GM23338 (cell line): Measurements from ENCODE around the gene GPX1. TPM values are rescaled to one million over a fixed set of nuclear protein-coding genes. Genes with fewer than 3 reads are reported as not detected.

Experiments
- ATAC-seq: fragments of 200-7000 bp; cut with Tn5 transposase; 3 replicates; pipeline ENCODE4 v1.9.1; 2020
- DNase-seq: peaks from one replicate; pipeline ENCODE4 v3.0.0-alpha.2; 2015; ENCODE audit warnings: low spot score
- H2AFZ ChIP-seq: fragments of 200-600 bp; sonication (generic); 2 replicates; pipeline ENCODE4 v1.8.0; 2016; ENCODE audit warnings: antibody characterized with exemption, mild to moderate bottlenecking, moderate library complexity
- H3F3A ChIP-seq: fragments of 200-600 bp; sonication (generic); replicated peaks from 2 replicates; pipeline ENCODE4 v1.8.0; 2017; ENCODE audit warnings: antibody characterized with exemption, mixed run types, low read depth
- H3K27ac ChIP-seq: fragments of 200-600 bp; sonication (generic); 2 replicates; pipeline ENCODE4 v1.6.1; 2016; ENCODE audit warnings: low read depth
- H3K27me3 ChIP-seq: fragments of 200-600 bp; sonication (generic); 2 replicates; pipeline ENCODE4 v1.8.0; 2016; ENCODE audit warnings: mild to moderate bottlenecking, mixed run types, moderate library complexity; ENCODE audit not compliant: insufficient read depth
- H3K36me3 ChIP-seq: fragments of 200-600 bp; sonication (generic); 2 replicates; pipeline ENCODE4 v1.8.0; 2016; ENCODE audit warnings: mild to moderate bottlenecking; ENCODE audit not compliant: insufficient read depth
- H3K4me1 ChIP-seq: fragments of 200-600 bp; sonication (generic); 2 replicates; pipeline ENCODE4 v1.8.0; 2016; ENCODE audit warnings: mild to moderate bottlenecking, moderate library complexity; ENCODE audit not compliant: insufficient read depth
- H3K4me2 ChIP-seq: fragments of 200-600 bp; sonication (generic); 2 replicates; pipeline ENCODE4 v1.7.1; 2017; ENCODE audit warnings: mixed run types
- H3K4me3 ChIP-seq: fragments of 200-600 bp; sonication (generic); 2 replicates; pipeline ENCODE4 v1.6.1; 2016; ENCODE audit warnings: mixed run types
- H3K79me2 ChIP-seq: fragments of 200-600 bp; sonication (generic); replicated peaks from 2 replicates; pipeline ENCODE4 v1.8.0; 2017; ENCODE audit warnings: mild to moderate bottlenecking; ENCODE audit not compliant: insufficient read depth
- H3K9me2 ChIP-seq: fragments of 200-600 bp; sonication (generic); 2 replicates; pipeline ENCODE4 v1.8.0; 2017; ENCODE audit not compliant: insufficient read depth
- H4K20me1 ChIP-seq: fragments of 200-600 bp; sonication (generic); replicated peaks from 2 replicates; pipeline ENCODE4 v1.8.0; 2017; ENCODE audit warnings: mild to moderate bottlenecking; ENCODE audit not compliant: insufficient read depth
- H3K27ac Mint-ChIP-seq: 2 replicates; pipeline ENCODE4 v1.8.0; 2020; ENCODE audit warnings: inconsistent platforms, mild to moderate bottlenecking, moderate library complexity, mixed read lengths
- H3K27me3 Mint-ChIP-seq: 3 replicates; pipeline ENCODE4 v1.8.0; 2022; ENCODE audit warnings: low read depth, mild to moderate bottlenecking, moderate library complexity, mixed read lengths, inconsistent platforms; ENCODE audit not compliant: insufficient read depth, poor library complexity
- H3K36me3 Mint-ChIP-seq: 3 replicates; pipeline ENCODE4 v1.8.0; 2021; ENCODE audit warnings: low read depth, mild to moderate bottlenecking, inconsistent platforms, moderate library complexity, mixed read lengths
- H3K4me1 Mint-ChIP-seq: 3 replicates; pipeline ENCODE4 v1.8.0; 2020; ENCODE audit warnings: mild to moderate bottlenecking, inconsistent platforms, mixed read lengths
- H3K4me3 Mint-ChIP-seq: 3 replicates; pipeline ENCODE4 v1.8.0; 2021; ENCODE audit warnings: moderate library complexity, mild to moderate bottlenecking, inconsistent platforms, mixed read lengths
- H3K9me3 Mint-ChIP-seq: 3 replicates; pipeline ENCODE4 v1.8.0; 2020; ENCODE audit warnings: moderate library complexity, mild to moderate bottlenecking, inconsistent platforms, mixed read lengths
- CREB1 ChIP-seq: fragments of 250-450 bp; sonication (Bioruptor Pico); IDR thresholded peaks from 2 replicates; pipeline ENCODE4 v1.5.0; 2020; ENCODE audit warnings: low read depth, mild to moderate bottlenecking, moderate library complexity
- CTCF ChIP-seq, 2 experiments: fragments of 200-600 bp in 1 of 2; sonication (generic) in 1 of 2; conservative IDR thresholded peaks; 2 replicates each; pipeline versions ENCODE4 v1.5.1 to v1.6.1; 2016 to 2017; ENCODE audit warnings: antibody characterized with exemption in 2 of 2, low read depth in 2 of 2, mild to moderate bottlenecking in 2 of 2, moderate library complexity in 1 of 2
- ETS1 ChIP-seq: IDR thresholded peaks from 2 replicates; pipeline ENCODE4 v1.6.1; 2016; ENCODE audit warnings: antibody characterized with exemption
- EZH2 ChIP-seq: fragments of 200-600 bp; sonication (generic); IDR thresholded peaks from one replicate; pipeline ENCODE4 v1.8.0; 2017; ENCODE audit warnings: antibody characterized with exemption, mild to moderate bottlenecking, low read depth; ENCODE audit not compliant: unreplicated experiment
- EZH2phosphoT487 ChIP-seq: fragments of 200-600 bp; sonication (generic); IDR thresholded peaks from one replicate; pipeline ENCODE4 v1.8.1; 2018; ENCODE audit warnings: antibody characterized with exemption; ENCODE audit not compliant: unreplicated experiment
- JUNB ChIP-seq: IDR thresholded peaks from one replicate; pipeline ENCODE4 v1.6.1; 2016; ENCODE audit warnings: antibody characterized with exemption; ENCODE audit not compliant: unreplicated experiment
- NANOG ChIP-seq: IDR thresholded peaks from 2 replicates; pipeline ENCODE4 v1.6.1; 2016; ENCODE audit warnings: antibody characterized with exemption, borderline replicate concordance
- POLR2AphosphoS5 ChIP-seq: IDR thresholded peaks from 2 replicates; pipeline ENCODE4 v1.6.1; 2016; ENCODE audit warnings: antibody characterized with exemption, low read depth
- REST ChIP-seq: IDR thresholded peaks from one replicate; pipeline ENCODE4 v1.6.1; 2018; ENCODE audit warnings: antibody characterized with exemption; ENCODE audit not compliant: unreplicated experiment
- STAT1 ChIP-seq: IDR thresholded peaks from one replicate; pipeline ENCODE4 v1.6.1; 2016; ENCODE audit warnings: antibody characterized with exemption; ENCODE audit not compliant: unreplicated experiment
- ZNF114 ChIP-seq: fragments of 250-450 bp; sonication (Bioruptor Pico); IDR thresholded peaks from 2 replicates; pipeline ENCODE4 v1.5.0; 2020; ENCODE audit warnings: mild to moderate bottlenecking, moderate library complexity
- ZNF331 ChIP-seq: fragments of 250-450 bp; sonication (Bioruptor Pico); IDR thresholded peaks from 2 replicates; pipeline ENCODE4 v1.5.0; 2020; ENCODE audit warnings: low read depth, mild to moderate bottlenecking, moderate library complexity
- ZNF462 ChIP-seq: fragments of 250-450 bp; sonication (Bioruptor Pico); IDR thresholded peaks from 2 replicates; pipeline ENCODE4 v1.5.0; 2020; ENCODE audit warnings: mild to moderate bottlenecking, moderate library complexity
- polyA plus RNA-seq: library from polyadenylated mRNA; unstranded; fragments of >200 nt; fragmentation: Nextera tagmentation; extraction: Ambion mirVana; gene quantifications from 2 replicates; pipeline ENCODE4 v1.2.1, GENCODE V29; 2016
- total RNA-seq: library from RNA; depleted of rRNA; stranded (reverse); fragments of >200 nt; shearing (Covaris generic); gene quantifications from 2 replicates; pipeline ENCODE4 v1.2.3, GENCODE V29; 2014

GPX1 gene
- total and polyA plus RNA-seq, 2 experiments from 2014 or later: 247 to 394 TPM

GRCh38 chr3:49403891-49404290 is 45.7 kb upstream of the GPX1 start:
- TF ChIP-seq ZNF462: no peak
- no peak for TF ChIP-seq ETS1
- no peak for TF ChIP-seq CREB1 (CRISPR knock-in tag)
- TF ChIP-seq JUNB: no peak
- no peak for TF ChIP-seq ZNF114
- no peak for TF ChIP-seq STAT1
- no peak for TF ChIP-seq EZH2
- no peak for TF ChIP-seq EZH2phosphoT487
- no peak for TF ChIP-seq NANOG
- TF ChIP-seq CTCF (conservative IDR thresholded peaks at IDR 0.05; ENCODE audit: low read depth in 2 of 2): no peak
- TF ChIP-seq REST: no peak
- no peak for TF ChIP-seq POLR2AphosphoS5
- no peak for TF ChIP-seq ZNF331 (CRISPR knock-in tag)
- Histone ChIP-seq H3K27me3 (no peaks in the 10 kb centered on the region), H3K9me2 (no peaks in the 10 kb centered on the region), H3K4me2 (no peak overlapping the region), H3K4me1 (peaks cover 4% of the 10 kb centered on the region), H4K20me1 (peaks cover 80% of the 10 kb centered on the region), H3K27ac (no peak overlapping the region), H3F3A (peaks cover 20% of the 10 kb centered on the region; the same call in 1 of the 2 replicates), H3K36me3 (no peaks in the 10 kb centered on the region; the same call in 1 of the 2 replicates), H3K79me2 (peaks cover 100% of the 10 kb centered on the region), H3K4me3 (no peak overlapping the region), H2AFZ (no peak overlapping the region)
- Mint-ChIP-seq H3K36me3 (peaks cover 27% of the 10 kb centered on the region; the same call in 1 of the 3 replicates), H3K27ac (no peak overlapping the region), H3K9me3 (no peaks in the 10 kb centered on the region), H3K4me3 (no peak overlapping the region), H3K27me3 (peaks cover 4% of the 10 kb centered on the region), H3K4me1 (peaks cover 22% of the 10 kb centered on the region)
- DNase-seq: no peak
- no peak for ATAC-seq
